Keratinocyte (primary cell): ENCODE results near the gene TFG. TPM values are rescaled to one million over a fixed set of nuclear protein-coding genes. Genes with fewer than 3 reads are reported as not detected.

Experiments used
- DNase-seq: peaks from one replicate; pipeline ENCODE4 v3.0.0-alpha.2; 2011; ENCODE audit warnings: low read depth, missing footprints, low spot score
- FAIRE-seq: peaks from 2 replicates; lab custom pipeline; 2011; peaks lifted over from hg19 to GRCh38; lab: Jason Lieb, UNC
- H2AFZ ChIP-seq: 2 replicates; pipeline ENCODE4 v1.6.0; 2012; ENCODE audit warnings: low read length, control low read depth, inconsistent platforms; ENCODE audit not compliant: control insufficient read depth
- H3K27ac ChIP-seq: 2 replicates; pipeline ENCODE4 v1.5.1; 2011; ENCODE audit warnings: low read length; ENCODE audit not compliant: control insufficient read depth, insufficient read depth
- H3K27me3 ChIP-seq: 3 replicates; pipeline ENCODE4 v1.6.0; 2011; ENCODE audit warnings: low read length; ENCODE audit not compliant: control insufficient read depth, insufficient read depth; ENCODE audit errors: extremely low read depth
- H3K36me3 ChIP-seq, 2 experiments: 2 replicates in 1 of 2; 3 replicates in 1 of 2; pipeline ENCODE4 v1.5.1; 2011; ENCODE audit warnings: low read length in 2 of 2, mild to moderate bottlenecking in 1 of 2; ENCODE audit not compliant: control insufficient read depth in 2 of 2, insufficient read depth in 2 of 2; ENCODE audit errors: extremely low read depth in 1 of 2
- H3K4me1 ChIP-seq: 3 replicates; pipeline ENCODE4 v1.5.1; 2011; ENCODE audit warnings: low read length; ENCODE audit not compliant: control insufficient read depth, insufficient read depth; ENCODE audit errors: extremely low read depth
- H3K4me2 ChIP-seq: 3 replicates; pipeline ENCODE4 v1.6.0; 2011; ENCODE audit warnings: low read depth, low read length; ENCODE audit not compliant: control insufficient read depth, insufficient read depth; ENCODE audit errors: extremely low read depth
- H3K4me3 ChIP-seq, 3 experiments: fragments of 200-600 bp in 1 of 3; sonication (generic) in 1 of 3; 2 replicates in 2 of 3; 3 replicates in 1 of 3; pipeline ENCODE4 v1.5.1; 2011 to 2016; ENCODE audit warnings: low read length in 3 of 3, mild to moderate bottlenecking in 3 of 3, control low read depth in 2 of 3, inconsistent platforms in 1 of 3, low read depth in 1 of 3, mixed read lengths in 1 of 3, mixed run types in 1 of 3, moderate library complexity in 1 of 3; ENCODE audit not compliant: control insufficient read depth in 2 of 3, insufficient read depth in 2 of 3; ENCODE audit errors: extremely low read depth in 1 of 3
- H3K79me2 ChIP-seq: 2 replicates; pipeline ENCODE4 v1.6.0; 2012; ENCODE audit warnings: low read length; ENCODE audit not compliant: control insufficient read depth, insufficient read depth
- H3K9ac ChIP-seq: 3 replicates; pipeline ENCODE4 v1.6.0; 2011; ENCODE audit warnings: low read length; ENCODE audit not compliant: control insufficient read depth, insufficient read depth; ENCODE audit errors: extremely low read depth
- H3K9me1 ChIP-seq: 3 replicates; pipeline ENCODE4 v1.6.0; 2011; ENCODE audit warnings: low read length; ENCODE audit not compliant: control insufficient read depth, insufficient read depth; ENCODE audit errors: extremely low read depth
- H3K9me3 ChIP-seq: 2 replicates; pipeline ENCODE4 v1.5.1; 2012; ENCODE audit warnings: low read depth, low read length; ENCODE audit not compliant: control insufficient read depth
- H4K20me1 ChIP-seq: 3 replicates; pipeline ENCODE4 v1.6.0; 2011; ENCODE audit warnings: low read length; ENCODE audit not compliant: control insufficient read depth, insufficient read depth; ENCODE audit errors: extremely low read depth
- CTCF ChIP-seq, 3 experiments: IDR thresholded peaks in 1 of 3; conservative IDR thresholded peaks in 1 of 3; optimal IDR thresholded peaks in 1 of 3; 2 replicates in 2 of 3; 3 replicates in 1 of 3; pipeline versions ENCODE3 to v1.5.1; 2011; ENCODE audit warnings: low read length in 3 of 3, mild to moderate bottlenecking in 3 of 3, moderate library complexity in 2 of 3, control low read depth in 1 of 3, inconsistent platforms in 1 of 3; ENCODE audit not compliant: insufficient read depth in 2 of 3; ENCODE audit errors: extremely low read depth in 1 of 3
- EZH2 ChIP-seq: IDR thresholded peaks from one replicate; pipeline ENCODE4 v1.6.1; 2012; ENCODE audit warnings: inconsistent platforms, mild to moderate bottlenecking, low read length, moderate library complexity
- dilution Hi-C: fragments of 300-500 bp; cut with MboI; formaldehyde crosslinking; loops from one replicate; pipeline ENCODE4 v1.7.0; 2020; ENCODE audit warnings: low sequenced_read_pairs; ENCODE audit not compliant: extremely low pct_ligation_motif_present
- polyA plus RNA-seq, 5 experiments: library from polyadenylated mRNA; depleted of rRNA in 3 of 5; stranded (reverse) in 3 of 5; stranded (forward) in 1 of 5; unstranded in 1 of 5; fragments of >200 nt; gene quantifications; 1 replicate in 1 of 5; 2 replicates in 3 of 5; 3 replicates in 1 of 5; pipeline versions ENCODE4 v1.2.1 to v1.2.3, GENCODE V29; 2011 to 2012; ENCODE audit warnings: missing spikeins in 2 of 5, low read depth in 1 of 5, low replicate concordance in 1 of 5

TFG gene
- polyA plus RNA-seq, 1 donor (not counting 4 experiments of a cell fraction or from before 2014, with no cell fraction given), result 177 TPM

GRCh38 chr3:100715176-100715575, 5.9 kb downstream of the TFG start:
- no peak for DNase-seq
- Histone ChIP-seq H3K9me1 (no peaks in the 10 kb centered on the region), H2AFZ (no peak overlapping the region), H3K27ac (no peak overlapping the region), H3K4me1 (peaks cover 12% of the 10 kb centered on the region), H3K27me3 (no peaks in the 10 kb centered on the region), H3K79me2 (peaks cover 95% of the 10 kb centered on the region), H3K9me3 (no peaks in the 10 kb centered on the region), H4K20me1 (peaks cover 14% of the 10 kb centered on the region), H3K36me3 (peaks cover 7 to 27% of the 10 kb centered on the region in 2 experiments), H3K4me2 (no peak overlapping the region), H3K9ac (no peak overlapping the region), H3K4me3 (no peak overlapping the region)
- dilution Hi-C loops, result no loop called here
- FAIRE-seq, result no peak
- TF ChIP-seq CTCF (optimal IDR thresholded peaks at IDR 0.05 in 1 of 3, IDR thresholded peaks at IDR 0.05 in 1 of 3, conservative IDR thresholded peaks at IDR 0.05 in 1 of 3; ENCODE audit: extremely low read depth in 1 of 3, insufficient read depth in 2 of 3, low read length in 3 of 3) (no peak), EZH2 (no peak)

GRCh38 chr3:100717063-100717462, 7.8 kb downstream of the TFG start:
- TF ChIP-seq EZH2 (no peak), CTCF (optimal IDR thresholded peaks at IDR 0.05 in 1 of 3, IDR thresholded peaks at IDR 0.05 in 1 of 3, conservative IDR thresholded peaks at IDR 0.05 in 1 of 3; ENCODE audit: extremely low read depth in 1 of 3, insufficient read depth in 2 of 3, low read length in 3 of 3) (no peak)
- Histone ChIP-seq H2AFZ (no peak overlapping the region), H3K79me2 (peaks cover 91% of the 10 kb centered on the region), H3K4me1 (no peaks in the 10 kb centered on the region), H3K27me3 (no peaks in the 10 kb centered on the region), H3K9me3 (no peaks in the 10 kb centered on the region), H3K9me1 (no peaks in the 10 kb centered on the region), H3K27ac (no peak overlapping the region), H3K4me3 (no peak overlapping the region), H3K9ac (no peak overlapping the region), H3K4me2 (no peak overlapping the region), H3K36me3 (peaks cover 12 to 37% of the 10 kb centered on the region in 2 experiments), H4K20me1 (peaks cover 15% of the 10 kb centered on the region)
- no peak for DNase-seq
- dilution Hi-C loops, result no loop called here
- FAIRE-seq, result no peak
